ENCODE measurements around the gene DNAJC25. TPM values are rescaled to one million over a fixed set of nuclear protein-coding genes. Genes with fewer than 3 reads are reported as not detected.

Gene DNAJC25
- total and polyA plus RNA-seq, 2 of the 13 experiments (the other 11 are each of a cell fraction or from before 2014, with no cell fraction given) = 5.7 to 10.2 TPM

- TF ChIP-seq, protein P1, sequence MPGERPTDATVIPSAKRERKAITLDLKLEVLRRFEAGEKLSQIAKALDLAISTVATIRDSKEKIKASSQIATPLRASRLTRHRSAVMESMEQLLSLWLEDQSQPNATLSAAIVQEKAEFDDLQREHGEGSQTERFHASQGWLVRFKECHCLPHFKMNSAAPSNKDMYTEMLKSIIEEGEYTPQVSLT (CRISPR knock-in tag; IDR thresholded peaks at IDR 0.05; ENCODE audit: borderline replicate concordance, low read depth) = no peak
- TF ChIP-seq NCOA5 (CRISPR knock-in tag; IDR thresholded peaks at IDR 0.05) = no peak
- no peak for TF ChIP-seq RBFOX2 (IDR thresholded peaks at IDR 0.05; ENCODE audit: low read depth, low read length)
- no peak for TF ChIP-seq FOXP1 (IDR thresholded peaks at IDR 0.05)
- no peak for TF ChIP-seq FOXP1 (CRISPR knock-in tag; IDR thresholded peaks at IDR 0.05)
- TF ChIP-seq TAF15 (IDR thresholded peaks at IDR 0.05; ENCODE audit: low read depth, low read length, poor library complexity, severe bottlenecking) = no peak
- no peak for TF ChIP-seq ATAD3A (CRISPR knock-in tag; IDR thresholded peaks at IDR 0.05)
- no peak for TF ChIP-seq BHLHE40 (IDR thresholded peaks at IDR 0.05; ENCODE audit: low read length)
- TF ChIP-seq ARID3A (IDR thresholded peaks at IDR 0.05; ENCODE audit: low read depth, low read length) = peak; percentile 41; the same call in 1 of the 2 replicates
- TF ChIP-seq TBX3 (IDR thresholded peaks at IDR 0.05; ENCODE audit: borderline replicate concordance) = no peak
- peak; percentile 96 for TF ChIP-seq SSRP1 (CRISPR knock-in tag; IDR thresholded peaks at IDR 0.05)
- TF ChIP-seq SRF (IDR thresholded peaks at IDR 0.05; ENCODE audit: low read depth, low read length) = peak; percentile 41; the same call in 1 of the 2 replicates
- no peak for TF ChIP-seq BRD4 (CRISPR knock-in tag; IDR thresholded peaks at IDR 0.05)
- TF ChIP-seq, protein P2, sequence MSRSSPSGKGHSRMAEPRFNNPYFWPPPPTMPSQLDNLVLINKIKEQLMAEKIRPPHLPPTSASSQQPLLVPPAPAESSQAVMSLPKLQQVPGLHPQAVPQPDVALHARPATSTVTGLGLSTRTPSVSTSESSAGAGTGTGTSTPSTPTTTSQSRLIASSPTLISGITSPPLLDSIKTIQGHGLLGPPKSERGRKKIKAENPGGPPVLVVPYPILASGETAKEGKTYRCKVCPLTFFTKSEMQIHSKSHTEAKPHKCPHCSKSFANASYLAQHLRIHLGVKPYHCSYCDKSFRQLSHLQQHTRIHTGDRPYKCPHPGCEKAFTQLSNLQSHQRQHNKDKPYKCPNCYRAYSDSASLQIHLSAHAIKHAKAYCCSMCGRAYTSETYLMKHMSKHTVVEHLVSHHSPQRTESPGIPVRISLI (CRISPR knock-in tag; IDR thresholded peaks at IDR 0.05; ENCODE audit: borderline replicate concordance) = no peak
- TF ChIP-seq ZNF816 (CRISPR knock-in tag; IDR thresholded peaks at IDR 0.05; ENCODE audit: borderline replicate concordance) = no peak
- TF ChIP-seq ZNF367 (CRISPR knock-in tag; IDR thresholded peaks at IDR 0.05; ENCODE audit: borderline replicate concordance) = no peak
- TF ChIP-seq PCBP1 (IDR thresholded peaks at IDR 0.05; ENCODE audit: borderline replicate concordance, low read depth, low read length) = no peak
- no peak for TF ChIP-seq CSRNP2 (CRISPR knock-in tag; conservative IDR thresholded peaks at IDR 0.05; ENCODE audit: low read depth)
- peak; percentile 96 for TF ChIP-seq ZNF501 (CRISPR knock-in tag; IDR thresholded peaks at IDR 0.05)
- TF ChIP-seq ZNF558 (CRISPR knock-in tag; IDR thresholded peaks at IDR 0.05; ENCODE audit: borderline replicate concordance) = no peak
- TF ChIP-seq ZEB1 (IDR thresholded peaks at IDR 0.05; ENCODE audit: insufficient replicate concordance, low read depth) = peak; percentile 94
- no peak for TF ChIP-seq ZMYM4 (CRISPR knock-in tag; IDR thresholded peaks at IDR 0.05)
- peak; percentile 62; the same call in 1 of the 2 replicates for TF ChIP-seq CAMTA2 (CRISPR knock-in tag; IDR thresholded peaks at IDR 0.05; ENCODE audit: borderline replicate concordance)
- TF ChIP-seq ZFYVE20 (CRISPR knock-in tag; IDR thresholded peaks at IDR 0.05; ENCODE audit: borderline replicate concordance, low read depth) = no peak
- TF ChIP-seq, protein P3, sequence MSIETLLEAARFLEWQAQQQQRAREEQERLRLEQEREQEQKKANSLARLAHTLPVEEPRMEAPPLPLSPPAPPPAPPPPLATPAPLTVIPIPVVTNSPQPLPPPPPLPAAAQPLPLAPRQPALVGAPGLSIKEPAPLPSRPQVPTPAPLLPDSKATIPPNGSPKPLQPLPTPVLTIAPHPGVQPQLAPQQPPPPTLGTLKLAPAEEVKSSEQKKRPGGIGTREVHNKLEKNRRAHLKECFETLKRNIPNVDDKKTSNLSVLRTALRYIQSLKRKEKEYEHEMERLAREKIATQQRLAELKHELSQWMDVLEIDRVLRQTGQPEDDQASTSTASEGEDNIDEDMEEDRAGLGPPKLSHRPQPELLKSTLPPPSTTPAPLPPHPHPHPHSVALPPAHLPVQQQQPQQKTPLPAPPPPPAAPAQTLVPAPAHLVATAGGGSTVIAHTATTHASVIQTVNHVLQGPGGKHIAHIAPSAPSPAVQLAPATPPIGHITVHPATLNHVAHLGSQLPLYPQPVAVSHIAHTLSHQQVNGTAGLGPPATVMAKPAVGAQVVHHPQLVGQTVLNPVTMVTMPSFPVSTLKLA (IDR thresholded peaks at IDR 0.05) = no peak; the same call in 1 of the 2 replicates
- TF ChIP-seq ATF7 (IDR thresholded peaks at IDR 0.05) = no peak
- TF ChIP-seq ATF7 (CRISPR knock-in tag; IDR thresholded peaks at IDR 0.05) = no peak
- peak; percentile 78; the same call in 1 of the 2 replicates for TF ChIP-seq HOXD1 (CRISPR knock-in tag; IDR thresholded peaks at IDR 0.05)
Observed at GRCh38 chr9:111630964-111631213, 245 bp upstream of the DNAJC25 start (continued).

Measured in HepG2 (cell line).